ENCODE measurements around the gene LPCAT1.
"Not testable (repeated sequence)": the region's sequence is repeated elsewhere in the genome, so short reads cannot be mapped to it uniquely, and the experiment has no call there.

GRCh38 chr5:1567527-1568200 is 43.9 kb upstream of the LPCAT1 start:
- TF ChIP-seq EZH2 (IDR thresholded peaks at IDR 0.05; ENCODE audit: borderline replicate concordance, control insufficient read depth, low read depth, low read length); ZNF384 (IDR thresholded peaks at IDR 0.05; ENCODE audit: borderline replicate concordance, low read depth, low read length); CUX1 (IDR thresholded peaks at IDR 0.05; ENCODE audit: insufficient replicate concordance, low read depth, low read length); CHD1 (IDR thresholded peaks at IDR 0.05; ENCODE audit: low read depth, low read length): not testable (repeated sequence)
